Mesodermal cell (in vitro differentiated cells): ENCODE results near the gene MRTFA.

ENCODE experiments used
- H3K27ac ChIP-seq: 2 replicates; pipeline ENCODE4 v1.7.0; 2013; ENCODE audit warnings: mild to moderate bottlenecking, low read depth, low read length, moderate library complexity; ENCODE audit not compliant: severe bottlenecking
- H3K36me3 ChIP-seq: 2 replicates; pipeline ENCODE4 v1.7.1; 2013; ENCODE audit warnings: mild to moderate bottlenecking, low read length, moderate library complexity; ENCODE audit not compliant: control insufficient read depth, insufficient read depth
- H3K4me1 ChIP-seq: one replicate; pipeline ENCODE4 v1.7.1; 2013; ENCODE audit warnings: mild to moderate bottlenecking, low read length; ENCODE audit not compliant: insufficient read depth, control insufficient read depth, poor library complexity, severe bottlenecking
- H3K4me3 ChIP-seq: 2 replicates; pipeline ENCODE4 v1.7.0; 2013; ENCODE audit warnings: low read length, control low read depth, mild to moderate bottlenecking; ENCODE audit not compliant: insufficient read depth, poor library complexity, severe bottlenecking; ENCODE audit errors: extremely low read depth
- H3K9me3 ChIP-seq: 2 replicates; pipeline ENCODE4 v1.7.1; 2013; ENCODE audit warnings: mild to moderate bottlenecking, low read length, moderate library complexity; ENCODE audit not compliant: control insufficient read depth
- WGBS, 2 experiments: methylation state at CpG; one replicate each; pipeline ENCODE4 v1.1.5; 2013; ENCODE audit warnings: missing lambda C conversion rate in 2 of 2; ENCODE audit not compliant: insufficient coverage in 2 of 2; 5-methylcytosine and 5-hydroxymethylcytosine counted together

Gene MRTFA

GRCh38 chr22:40463017-40463631 is 173.4 kb downstream of the MRTFA start:
- WGBS, 2 experiments = 89 to 100% methylated on average over 5 to 9 of the region's 13 CpGs
- Histone ChIP-seq H3K36me3 (peaks cover 36% of the 10 kb centered on the region), H3K27ac (peak overlapping the region; percentile 33), H3K4me3 (no peak overlapping the region), H3K4me1 (no peaks in the 10 kb centered on the region), H3K9me3 (no peaks in the 10 kb centered on the region)

GRCh38 chr22:40462195-40462984 is 174.1 kb downstream of the MRTFA start:
- WGBS, 2 experiments = 96% methylated on average over 4 of the region's 7 CpGs
- Histone ChIP-seq H3K36me3 (peaks cover 32% of the 10 kb centered on the region), H3K27ac (no peak overlapping the region), H3K4me1 (no peaks in the 10 kb centered on the region), H3K9me3 (no peaks in the 10 kb centered on the region), H3K4me3 (no peak overlapping the region)

- no peak overlapping the region for H3K4me3 ChIP-seq
- H3K36me3 ChIP-seq = peaks cover 37% of the 10 kb centered on the region
- H3K9me3 ChIP-seq = no peaks in the 10 kb centered on the region
- no peak overlapping the region for H3K27ac ChIP-seq
- peaks cover 12% of the 10 kb centered on the region for H3K4me1 ChIP-seq
These were observed 182.8 kb downstream of the MRTFA start for GRCh38 chr22:40453671-40454070.

- Histone ChIP-seq H3K4me1 (peaks cover 12% of the 10 kb centered on the region), H3K4me3 (no peak overlapping the region), H3K9me3 (no peaks in the 10 kb centered on the region), H3K36me3 (peaks cover 41% of the 10 kb centered on the region), H3K27ac (no peak overlapping the region)
- 94 to 100% methylated on average over 3 to 7 of the region's 11 CpGs for WGBS, 2 experiments
These were observed 183.6 kb downstream of the MRTFA start for GRCh38 chr22:40452730-40453487.

- Histone ChIP-seq H3K4me1 (peaks cover 12% of the 10 kb centered on the region), H3K27ac (no peak overlapping the region), H3K4me3 (no peak overlapping the region), H3K36me3 (peaks cover 44% of the 10 kb centered on the region), H3K9me3 (no peaks in the 10 kb centered on the region)
- 93% methylated on average over 4 of the region's 8 CpGs for WGBS, 2 experiments
These were observed 185.3 kb downstream of the MRTFA start for GRCh38 chr22:40451210-40451609.

GRCh38 chr22:40450616-40451015 is 185.9 kb downstream of the MRTFA start:
- Histone ChIP-seq H3K4me3 (no peak overlapping the region), H3K36me3 (peaks cover 43% of the 10 kb centered on the region), H3K4me1 (peaks cover 12% of the 10 kb centered on the region), H3K9me3 (no peaks in the 10 kb centered on the region), H3K27ac (no peak overlapping the region)
- 93 to 98% methylated on average over 2 to 3 of the region's 3 CpGs for WGBS, 2 experiments

- H3K27ac ChIP-seq = no peak overlapping the region
- H3K4me1 ChIP-seq = peaks cover 12% of the 10 kb centered on the region
- H3K36me3 ChIP-seq = peaks cover 40% of the 10 kb centered on the region
- H3K4me3 ChIP-seq = no peak overlapping the region
- no peaks in the 10 kb centered on the region for H3K9me3 ChIP-seq
These were observed 186.9 kb downstream of the MRTFA start for GRCh38 chr22:40449676-40450035.

GRCh38 chr22:40446203-40446602 is 190.3 kb downstream of the MRTFA start:
- Histone ChIP-seq H3K4me1 (peaks cover 2% of the 10 kb centered on the region), H3K9me3 (no peaks in the 10 kb centered on the region), H3K36me3 (peaks cover 38% of the 10 kb centered on the region), H3K4me3 (no peak overlapping the region), H3K27ac (no peak overlapping the region)
- 91 to 100% methylated on average over 1 of the region's 1 CpG for WGBS, 2 experiments

GRCh38 chr22:40444178-40444831 is 192.2 kb downstream of the MRTFA start:
- Histone ChIP-seq H3K4me1 (peaks cover under 1% of the 10 kb centered on the region), H3K27ac (no peak overlapping the region), H3K36me3 (peaks cover 47% of the 10 kb centered on the region), H3K9me3 (no peaks in the 10 kb centered on the region), H3K4me3 (no peak overlapping the region)
- 96 to 100% methylated on average over 5 of the region's 7 CpGs for WGBS, 2 experiments

GRCh38 chr22:40443732-40444131 is 192.8 kb downstream of the MRTFA start:
- no peaks in the 10 kb centered on the region for H3K4me1 ChIP-seq
- H3K27ac ChIP-seq = no peak overlapping the region
- H3K36me3 ChIP-seq = peaks cover 47% of the 10 kb centered on the region
- H3K9me3 ChIP-seq = no peaks in the 10 kb centered on the region
- H3K4me3 ChIP-seq = no peak overlapping the region
- WGBS, 2 experiments = 100% methylated on average over 1 to 3 of the region's 4 CpGs
